GM18498 (cell line): ENCODE results near the gene TMEM187.

Experiments
- ATAC-seq: cut with Tn5 transposase; IDR thresholded peaks from one replicate; pipeline ENCODE4 v1.9.1; 2021; ENCODE audit warnings: mild to moderate bottlenecking, moderate library complexity; ENCODE audit not compliant: unreplicated experiment

Gene TMEM187, protein sequence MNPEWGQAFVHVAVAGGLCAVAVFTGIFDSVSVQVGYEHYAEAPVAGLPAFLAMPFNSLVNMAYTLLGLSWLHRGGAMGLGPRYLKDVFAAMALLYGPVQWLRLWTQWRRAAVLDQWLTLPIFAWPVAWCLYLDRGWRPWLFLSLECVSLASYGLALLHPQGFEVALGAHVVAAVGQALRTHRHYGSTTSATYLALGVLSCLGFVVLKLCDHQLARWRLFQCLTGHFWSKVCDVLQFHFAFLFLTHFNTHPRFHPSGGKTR

DNA sequence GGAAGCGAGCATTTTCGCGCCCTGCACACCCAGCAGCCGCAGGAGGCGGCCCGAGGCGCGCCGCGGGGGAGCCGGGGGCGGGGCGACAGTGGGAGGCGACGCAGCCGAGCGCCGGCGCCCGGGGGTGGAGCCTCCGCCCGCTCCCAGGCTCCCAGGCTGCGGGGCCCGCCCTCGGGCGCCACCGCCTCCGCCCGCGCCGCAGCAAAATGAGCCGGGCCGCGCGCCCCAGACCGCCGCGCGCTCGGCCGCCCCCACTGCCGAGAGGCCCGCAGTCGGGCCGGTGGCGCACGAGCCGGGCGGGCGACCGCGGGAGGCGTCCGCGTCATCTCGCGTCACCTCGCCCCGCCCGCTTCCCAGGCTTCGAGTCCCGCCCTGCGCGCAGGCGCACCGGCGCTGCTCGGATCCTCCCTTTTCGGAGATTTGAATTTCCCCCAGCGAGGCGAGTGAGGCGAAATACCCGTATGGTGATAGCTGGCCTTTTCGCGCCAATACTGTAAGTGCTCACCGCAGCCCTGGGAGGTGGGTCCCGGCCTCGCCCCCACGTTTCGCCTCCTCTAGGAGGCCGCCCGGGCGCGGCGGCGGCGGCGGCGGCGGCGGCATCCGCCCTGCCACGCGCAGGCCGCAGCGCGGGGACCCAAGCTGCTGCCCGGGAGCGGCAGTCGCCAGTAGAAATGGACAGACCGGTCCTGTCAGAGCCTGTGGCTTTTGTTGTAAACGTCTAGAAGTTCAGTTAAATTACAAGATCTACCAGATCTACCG, at the start of gene TMEM187:
TSS of gene TMEM187 (plus strand) at position 387 of the 759 bp plus-strand sequence. CDS start 9,309 bp downstream, outside the sequence.
- ATAC-seq = peak; percentile 59

- no peak for ATAC-seq
These were observed 49.4 kb upstream of the TMEM187 start for GRCh38 chrX:153922932-153923857.

DNA sequence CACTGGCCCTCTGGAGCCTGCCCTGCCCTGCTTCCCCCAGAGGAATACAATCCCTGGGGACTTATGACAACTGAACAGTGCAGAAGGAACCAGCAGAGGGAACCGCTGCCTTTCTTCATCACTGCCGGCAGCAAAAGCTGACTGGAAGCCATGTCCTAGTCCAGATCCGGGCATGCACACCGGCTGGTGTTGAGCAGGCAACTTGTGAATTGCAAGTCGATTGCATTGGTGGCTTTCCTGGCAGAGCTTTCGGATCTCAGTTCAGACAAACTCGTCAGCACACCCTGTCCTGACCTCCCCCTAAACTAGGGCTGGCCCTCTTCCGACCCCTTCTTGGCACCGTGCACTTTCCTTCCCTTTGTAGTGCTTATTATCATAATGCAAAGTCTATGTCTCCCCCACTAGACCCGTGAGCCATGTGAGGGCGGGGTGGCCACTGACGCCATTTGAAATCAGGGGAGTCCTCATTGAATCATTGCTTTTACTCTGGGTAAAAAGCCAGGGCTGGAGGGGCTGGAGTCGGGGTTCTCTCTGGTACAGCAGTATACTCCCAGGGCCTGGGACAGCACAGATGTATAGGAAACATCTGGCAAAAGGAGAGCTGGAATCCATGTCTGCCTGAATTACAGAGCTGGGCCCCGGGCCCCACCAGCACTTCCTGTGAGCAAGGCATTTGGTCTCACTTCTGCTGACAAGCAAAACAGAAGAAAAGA, 48.2 kb upstream of the TMEM187 start:
- no peak for ATAC-seq

- no peak for ATAC-seq
These were observed 47.2 kb upstream of the TMEM187 start for GRCh38 chrX:153925387-153925738.

DNA sequence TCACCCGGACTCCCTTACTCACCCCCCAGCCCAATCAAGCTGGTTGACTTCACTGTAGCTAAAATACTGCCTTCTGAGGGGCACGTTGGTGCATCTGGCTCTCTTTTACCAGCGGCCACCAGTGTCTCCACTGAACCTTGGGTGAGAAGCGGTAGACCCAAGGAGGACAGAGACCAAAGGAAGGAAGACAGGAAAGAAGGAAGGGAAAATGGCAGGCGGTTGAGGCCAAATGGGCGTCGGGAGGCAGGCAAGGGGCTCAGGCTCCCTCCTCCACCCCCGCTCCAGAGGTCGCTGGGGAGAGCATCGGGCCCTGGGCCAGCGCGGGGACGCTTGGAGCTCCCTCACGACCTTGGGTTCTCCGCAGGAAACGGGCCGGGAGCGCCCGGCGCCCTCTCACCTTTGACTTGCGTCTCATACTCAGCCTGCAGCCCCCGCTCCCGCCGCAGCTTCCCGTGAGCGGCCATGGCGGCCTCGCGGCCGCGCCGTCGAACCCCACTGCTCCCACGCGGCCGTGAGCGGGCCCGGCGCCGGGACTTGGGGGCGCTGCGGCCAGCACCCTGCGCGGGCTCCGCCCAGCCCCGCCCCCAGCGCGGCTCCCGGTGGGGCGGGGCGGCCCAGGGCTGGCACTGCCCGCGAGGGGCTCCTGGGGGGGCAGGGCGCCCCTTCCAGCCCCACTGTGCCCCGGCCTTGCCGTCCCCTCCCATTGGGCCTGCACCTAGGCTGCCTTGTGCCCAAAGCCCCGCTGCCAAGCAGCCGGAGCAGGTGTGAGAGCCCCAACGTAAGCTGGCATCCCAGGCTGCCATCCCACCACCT, 46.6 kb upstream of the TMEM187 start, which contains the start of gene ARHGAP4:
TSS of gene ARHGAP4 (minus strand) at position 526 of the 813 bp plus-strand sequence. CDS start at position 464, 62 bp downstream.
- peak; percentile 18 for ATAC-seq

- ATAC-seq = no peak
These were observed 46.0 kb upstream of the TMEM187 start for GRCh38 chrX:153926552-153926857.

- ATAC-seq = peak; percentile 27
These were observed 45.5 kb upstream of the TMEM187 start for GRCh38 chrX:153926858-153927671.

DNA sequence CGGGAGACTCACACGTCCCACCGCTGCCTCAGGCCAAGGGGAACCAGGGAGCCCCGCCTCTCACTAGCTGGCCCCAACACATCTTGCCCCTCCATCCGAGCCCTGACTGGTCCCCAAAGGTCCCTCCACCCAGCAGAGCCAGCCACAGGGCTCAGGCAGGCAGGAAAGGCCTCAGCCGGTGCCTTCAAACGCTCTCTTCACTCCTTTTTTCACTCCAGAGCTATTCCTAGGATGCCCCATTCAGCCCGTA, 45.0 kb upstream of the TMEM187 start:
- no peak for ATAC-seq

DNA sequence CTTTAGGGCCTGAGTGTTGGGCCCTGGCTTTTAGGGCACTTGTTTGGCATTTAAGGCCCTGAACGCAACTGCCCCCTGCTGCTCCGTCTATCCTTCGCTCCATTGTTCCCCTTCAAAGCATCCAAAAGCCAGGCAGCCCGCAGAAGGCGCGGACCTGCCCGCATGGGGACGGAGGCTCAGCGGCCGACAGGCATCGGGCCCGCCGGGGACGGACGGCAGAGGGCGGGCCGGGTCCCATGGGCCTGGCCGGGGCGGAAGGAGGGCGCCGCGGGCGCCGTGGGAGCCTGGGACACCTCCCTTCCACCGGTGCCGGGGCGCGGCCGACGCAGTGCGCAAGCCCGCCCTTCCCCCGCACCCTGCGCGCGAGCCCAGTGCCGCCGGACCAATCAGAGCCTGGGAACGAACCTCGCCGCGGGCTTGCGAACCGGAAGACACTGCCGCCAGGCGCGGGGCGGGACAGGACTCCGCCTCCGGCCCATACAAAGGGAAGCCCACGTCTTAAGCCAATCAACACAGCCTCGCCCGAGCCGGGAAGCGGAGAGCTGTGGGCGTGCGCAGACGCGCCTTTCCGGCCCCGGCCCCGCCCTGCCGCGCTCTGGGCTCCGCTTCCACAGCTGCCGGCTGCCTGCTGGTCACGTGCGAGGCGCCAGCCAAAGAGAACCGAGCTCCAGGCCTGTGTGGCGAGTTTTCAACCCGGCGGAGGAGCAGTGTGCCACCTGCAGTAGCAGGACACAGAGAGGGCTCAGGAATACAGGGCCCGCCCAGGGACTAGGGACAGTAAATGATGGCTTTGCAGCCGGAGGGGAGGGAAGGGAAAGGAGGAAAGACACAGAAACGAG, 44.4 kb upstream of the TMEM187 start:
- ATAC-seq = peak; percentile 75

- ATAC-seq = no peak
These were observed 43.7 kb upstream of the TMEM187 start for GRCh38 chrX:153928846-153929245.

- ATAC-seq = no peak
These were observed 43.0 kb upstream of the TMEM187 start for GRCh38 chrX:153929576-153929975.

- ATAC-seq = no peak
These were observed 42.3 kb upstream of the TMEM187 start for GRCh38 chrX:153930011-153930910.

GRCh38 chrX:153931151-153931550, 41.4 kb upstream of the TMEM187 start:
- ATAC-seq = no peak

GRCh38 chrX:153931748-153932147, 40.8 kb upstream of the TMEM187 start:
- ATAC-seq = no peak

- ATAC-seq = no peak
These were observed 40.2 kb upstream of the TMEM187 start for GRCh38 chrX:153932220-153932915.

GRCh38 chrX:153933748-153934147, 38.8 kb upstream of the TMEM187 start:
- no peak for ATAC-seq
